ENCODE measurements around the gene PRPF40B.

Gene PRPF40B

DNA sequence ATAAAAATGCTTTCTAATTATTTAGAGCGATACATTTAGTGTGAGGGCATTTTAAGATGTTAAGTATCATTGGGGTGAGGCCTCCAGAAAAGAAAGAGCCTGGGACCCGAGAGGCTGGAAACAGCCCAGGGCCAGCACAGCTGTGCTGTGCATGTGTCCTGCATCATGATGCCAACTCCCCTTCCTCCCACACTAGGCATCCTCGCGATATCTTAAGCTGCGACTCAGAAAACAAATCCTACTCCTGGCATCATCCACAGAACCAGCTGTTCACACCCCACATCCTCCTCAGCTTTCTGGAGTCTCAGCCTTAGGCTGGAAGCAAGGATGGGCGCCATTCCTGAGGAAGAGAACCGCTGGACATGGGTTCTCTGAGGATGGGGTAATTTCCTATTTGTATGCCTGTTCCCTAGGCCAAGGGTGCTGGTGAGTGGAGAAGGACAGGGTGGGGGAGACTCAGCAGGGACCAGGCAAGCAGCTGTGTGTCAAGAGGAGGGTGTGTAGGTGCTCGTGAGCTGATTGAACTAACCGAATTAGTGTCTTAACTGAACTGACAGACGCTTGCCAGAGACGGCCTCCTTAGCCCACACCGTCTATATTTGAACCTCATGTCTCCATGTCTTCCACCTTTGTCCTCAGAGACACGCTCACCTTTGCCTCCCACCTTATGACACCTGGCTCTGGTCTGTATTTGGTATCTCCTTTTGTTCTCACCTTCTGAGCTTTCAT, 39.8 kb upstream of the PRPF40B start:
- H3K4me1 ChIP-seq (ENCODE audit: control insufficient read depth, low read length) = peaks cover 2% of the 10 kb centered on the region; the same call in 1 of the 2 replicates
- H4K20me1 ChIP-seq (ENCODE audit: control insufficient read depth, insufficient read depth, low read depth, low read length) = no peaks in the 10 kb centered on the region
- H3K79me2 ChIP-seq (ENCODE audit: control insufficient read depth, low read length) = peaks cover 15% of the 10 kb centered on the region
- peaks cover 18% of the 10 kb centered on the region for H3K36me3 ChIP-seq (ENCODE audit: control insufficient read depth, low read length)
- no peak overlapping the region for H3K27ac ChIP-seq (ENCODE audit: low read depth, low read length)
- no peak overlapping the region for H3K4me2 ChIP-seq (ENCODE audit: low read length)
- H3F3A ChIP-seq (ENCODE audit: control insufficient read depth, insufficient read depth) = no peaks in the 10 kb centered on the region
- no peaks in the 10 kb centered on the region for H3K9me2 ChIP-seq (replicated peaks; ENCODE audit: control insufficient read depth, low read length)
- no peak for TF ChIP-seq EZH2phosphoT487 (IDR thresholded peaks at IDR 0.05; ENCODE audit: borderline replicate concordance, low read length)
- TF ChIP-seq, protein P1, sequence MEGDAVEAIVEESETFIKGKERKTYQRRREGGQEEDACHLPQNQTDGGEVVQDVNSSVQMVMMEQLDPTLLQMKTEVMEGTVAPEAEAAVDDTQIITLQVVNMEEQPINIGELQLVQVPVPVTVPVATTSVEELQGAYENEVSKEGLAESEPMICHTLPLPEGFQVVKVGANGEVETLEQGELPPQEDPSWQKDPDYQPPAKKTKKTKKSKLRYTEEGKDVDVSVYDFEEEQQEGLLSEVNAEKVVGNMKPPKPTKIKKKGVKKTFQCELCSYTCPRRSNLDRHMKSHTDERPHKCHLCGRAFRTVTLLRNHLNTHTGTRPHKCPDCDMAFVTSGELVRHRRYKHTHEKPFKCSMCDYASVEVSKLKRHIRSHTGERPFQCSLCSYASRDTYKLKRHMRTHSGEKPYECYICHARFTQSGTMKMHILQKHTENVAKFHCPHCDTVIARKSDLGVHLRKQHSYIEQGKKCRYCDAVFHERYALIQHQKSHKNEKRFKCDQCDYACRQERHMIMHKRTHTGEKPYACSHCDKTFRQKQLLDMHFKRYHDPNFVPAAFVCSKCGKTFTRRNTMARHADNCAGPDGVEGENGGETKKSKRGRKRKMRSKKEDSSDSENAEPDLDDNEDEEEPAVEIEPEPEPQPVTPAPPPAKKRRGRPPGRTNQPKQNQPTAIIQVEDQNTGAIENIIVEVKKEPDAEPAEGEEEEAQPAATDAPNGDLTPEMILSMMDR (IDR thresholded peaks at IDR 0.05; ENCODE audit: low read depth, low read length, poor library complexity, severe bottlenecking) = no peak
- no peak overlapping the region for H3K4me3 ChIP-seq (ENCODE audit: low read length)
- H3K9me3 ChIP-seq (ENCODE audit: control insufficient read depth, insufficient read depth, low read length) = no peaks in the 10 kb centered on the region
- H3K27me3 ChIP-seq (ENCODE audit: control insufficient read depth, low read length) = no peaks in the 10 kb centered on the region

DNA sequence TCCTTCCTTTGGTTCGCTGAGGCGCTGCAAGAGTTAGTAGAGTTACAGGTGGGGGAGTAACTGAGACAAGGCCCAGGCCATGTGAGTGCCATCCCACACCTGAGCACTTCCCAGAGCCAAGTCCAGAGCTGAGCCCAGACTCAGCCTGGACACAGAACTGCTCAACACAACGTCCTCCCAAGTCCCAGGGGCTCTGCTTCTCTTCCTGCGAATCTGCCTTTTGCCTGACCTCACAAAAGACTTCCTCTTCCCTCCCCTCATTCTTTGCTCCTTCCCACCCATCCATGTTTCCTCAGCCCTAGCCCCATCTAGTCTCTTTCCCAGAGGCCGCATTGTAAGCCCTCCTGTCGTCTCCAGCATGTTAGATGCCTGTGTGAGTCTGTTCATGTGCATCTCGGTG, 38.8 kb upstream of the PRPF40B start:
- no peak overlapping the region for H3K4me2 ChIP-seq (ENCODE audit: low read length)
- H3K4me3 ChIP-seq (ENCODE audit: low read length) = no peak overlapping the region
- H3K27ac ChIP-seq (ENCODE audit: low read depth, low read length) = no peak overlapping the region

DNA sequence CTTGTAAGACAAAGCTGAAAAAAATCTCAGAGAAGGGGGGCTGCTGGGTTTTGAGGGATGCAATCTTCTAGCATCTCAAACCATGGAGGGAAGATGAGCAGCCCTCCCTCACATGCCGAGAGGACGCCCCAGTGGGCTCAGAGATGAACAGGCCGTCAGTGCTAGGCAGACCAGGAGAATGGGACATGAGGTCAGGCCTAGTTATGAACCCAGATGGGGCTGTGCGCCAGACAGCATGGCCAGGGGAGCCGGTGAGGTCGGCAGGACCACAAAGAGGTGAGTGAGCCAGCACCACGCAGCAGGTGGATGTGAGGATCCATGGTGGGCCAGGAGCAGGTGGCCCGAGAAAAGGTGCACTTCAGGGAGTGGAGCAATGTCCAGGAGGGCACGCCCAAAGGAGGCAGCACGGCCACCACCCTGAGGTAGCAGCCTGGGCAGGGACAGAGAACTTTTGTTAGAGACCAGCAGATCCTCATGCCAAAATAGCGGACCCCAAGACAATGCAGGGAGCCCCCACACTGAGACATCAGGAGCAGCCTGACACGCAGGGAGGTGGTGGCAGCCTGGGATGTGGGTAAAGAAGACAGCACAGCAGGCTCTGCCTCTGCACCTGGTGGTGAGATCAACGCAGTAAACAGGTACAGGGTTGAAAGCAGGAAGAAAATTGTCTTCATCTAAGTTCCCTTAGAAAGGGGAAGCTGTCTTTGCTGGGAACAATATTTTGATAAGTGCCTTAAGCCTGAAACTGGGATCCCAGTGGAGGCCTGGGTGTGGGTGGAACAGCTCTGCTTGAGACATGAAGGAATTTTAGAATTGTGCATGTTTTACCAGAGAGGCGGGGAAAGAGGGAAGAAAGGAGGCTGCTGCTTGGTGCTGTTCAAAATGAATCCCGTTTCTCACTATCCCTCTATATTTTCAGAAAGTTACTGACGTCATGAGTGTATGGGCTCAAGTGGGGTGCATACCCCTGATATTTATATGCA, 37.6 kb upstream of the PRPF40B start:
- Histone ChIP-seq H4K20me1 (ENCODE audit: control insufficient read depth, insufficient read depth, low read depth, low read length) (no peaks in the 10 kb centered on the region), H3K79me2 (ENCODE audit: control insufficient read depth, low read length) (peaks cover 11% of the 10 kb centered on the region), H3K4me1 (ENCODE audit: control insufficient read depth, low read length) (peaks cover under 1% of the 10 kb centered on the region; the same call in 1 of the 2 replicates), H3K9me3 (ENCODE audit: control insufficient read depth, insufficient read depth, low read length) (no peaks in the 10 kb centered on the region), H3K4me3 (ENCODE audit: low read length) (no peak overlapping the region), H3K27ac (ENCODE audit: low read depth, low read length) (no peak overlapping the region), H3K36me3 (ENCODE audit: control insufficient read depth, low read length) (peaks cover 18% of the 10 kb centered on the region), H3K4me2 (ENCODE audit: low read length) (no peak overlapping the region), H3K27me3 (ENCODE audit: control insufficient read depth, low read length) (no peaks in the 10 kb centered on the region), H3K9me2 (replicated peaks; ENCODE audit: control insufficient read depth, low read length) (no peaks in the 10 kb centered on the region), H3F3A (ENCODE audit: control insufficient read depth, insufficient read depth) (no peaks in the 10 kb centered on the region)
- no peak for TF ChIP-seq EZH2phosphoT487 (IDR thresholded peaks at IDR 0.05; ENCODE audit: borderline replicate concordance, low read length)
- TF ChIP-seq, protein P1 (IDR thresholded peaks at IDR 0.05; ENCODE audit: low read depth, low read length, poor library complexity, severe bottlenecking) = no peak

More for the DNA sequence above, 38.8 kb upstream of the PRPF40B start:
- H4K20me1 ChIP-seq (ENCODE audit: control insufficient read depth, insufficient read depth, low read depth, low read length) = no peaks in the 10 kb centered on the region
- H3K79me2 ChIP-seq (ENCODE audit: control insufficient read depth, low read length) = peaks cover 15% of the 10 kb centered on the region
- peaks cover 18% of the 10 kb centered on the region for H3K36me3 ChIP-seq (ENCODE audit: control insufficient read depth, low read length)
- no peaks in the 10 kb centered on the region for H3K27me3 ChIP-seq (ENCODE audit: control insufficient read depth, low read length)
- H3K4me1 ChIP-seq (ENCODE audit: control insufficient read depth, low read length) = peaks cover 2% of the 10 kb centered on the region; the same call in 1 of the 2 replicates
- H3K9me2 ChIP-seq (replicated peaks; ENCODE audit: control insufficient read depth, low read length) = no peaks in the 10 kb centered on the region
- no peaks in the 10 kb centered on the region for H3F3A ChIP-seq (ENCODE audit: control insufficient read depth, insufficient read depth)
- no peaks in the 10 kb centered on the region for H3K9me3 ChIP-seq (ENCODE audit: control insufficient read depth, insufficient read depth, low read length)
- TF ChIP-seq, protein P1 (IDR thresholded peaks at IDR 0.05; ENCODE audit: low read depth, low read length, poor library complexity, severe bottlenecking) = no peak
- TF ChIP-seq EZH2phosphoT487 (IDR thresholded peaks at IDR 0.05; ENCODE audit: borderline replicate concordance, low read length) = no peak
